ENCODE data around the gene UBE2S.

DNA sequence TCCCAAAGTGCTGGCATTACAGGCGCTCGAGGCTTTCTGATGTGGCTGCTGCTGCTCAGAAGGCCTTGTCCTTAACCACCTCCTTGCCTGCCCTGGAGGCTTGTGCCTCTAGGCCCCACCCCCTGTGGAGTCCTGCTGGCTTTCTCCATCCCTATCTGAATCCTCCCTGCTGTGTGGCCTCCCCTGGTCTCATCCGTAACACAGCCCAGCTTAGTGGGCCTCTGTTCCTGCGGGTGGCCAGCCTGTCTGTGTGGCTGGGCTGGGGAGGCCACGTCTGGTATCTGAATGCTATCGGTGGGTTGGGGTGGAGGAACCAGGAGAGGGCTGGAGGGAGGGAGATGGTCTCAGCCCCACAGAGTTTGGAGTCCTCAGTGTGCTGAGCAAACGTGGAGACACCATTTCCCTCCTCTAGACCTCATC lies 17.1 kb downstream of the UBE2S start:
- TF ChIP-seq CTCF (IDR thresholded peaks at IDR 0.05) = no peak
- no peak for TF ChIP-seq POLR2A (IDR thresholded peaks at IDR 0.05)
